ENCODE measurements around the gene THRSP. TPM values are rescaled to one million over a fixed set of nuclear protein-coding genes. Genes with fewer than 3 reads are reported as not detected.

THRSP gene
- not detected in 2 replicates for total RNA-seq

GRCh38 chr11:78063440-78064181, at the start of gene THRSP:
Gene THRSP (plus strand): TSS chr11:78063861. CDS start chr11:78063882, 21 bp downstream.

GRCh38 chr11:78022397-78023396, 41.0 kb upstream of the THRSP start, which contains the start of gene KCTD14:
Gene KCTD14 (minus strand): TSS chr11:78023276. CDS start chr11:78023249, 27 bp downstream.

GRCh38 chr11:78079232-78080083, 15.8 kb downstream of the THRSP start, which contains the start of gene NDUFC2:
Gene NDUFC2 (minus strand): TSS chr11:78079862. CDS start chr11:78079744, 118 bp downstream.

Other genes starting within 250 kb of the THRSP start
- 7.8 and 13.5 TPM in 2 replicates for gene RSF1, start 243.1 kb upstream of the THRSP start, total RNA-seq
- gene AAMDC, start 242.7 kb upstream of the THRSP start, total RNA-seq = 15.3 and 37.4 TPM in 2 replicates
- 28.9 and 47.9 TPM in 2 replicates for gene INTS4, start 69.2 kb upstream of the THRSP start, total RNA-seq
- 2.6 and 4.1 TPM in 2 replicates for gene KCTD14, start 40.6 kb upstream of the THRSP start, total RNA-seq
- gene NDUFC2, start 16.0 kb downstream of the THRSP start, total RNA-seq = 132 and 234 TPM in 2 replicates
- gene ALG8, start 75.8 kb downstream of the THRSP start, total RNA-seq = 42.4 and 69.5 TPM in 2 replicates
- 8.7 and 9.5 TPM in 2 replicates for gene KCTD21, start 124.8 kb downstream of the THRSP start, total RNA-seq
- 7.8 and 12.7 TPM in 2 replicates for gene USP35, start 125.1 kb downstream of the THRSP start, total RNA-seq

All from myometrial cell (primary cell).